ENCODE data around the gene ARHGAP15. TPM values are rescaled to one million over a fixed set of nuclear protein-coding genes. Genes with fewer than 3 reads are reported as not detected.

ARHGAP15 gene
- total RNA-seq, 4 donors from 2014 or later: 0.80 to 53.1 (median 12.7) TPM

GRCh38 chr2:143501106-143501676 is 372.0 kb downstream of the ARHGAP15 start:
- no peaks in the 10 kb centered on the region for H3K27me3 ChIP-seq
- in situ Hi-C loops (cut with MboI; ENCODE audit: low pct_ligation_motif_present in 1 of 4, low pct_unique_long_range_greater_than_20kb in 1 of 4, low sequenced_read_pairs in 3 of 4): no loop called here
- no peak overlapping the region for H3K27ac ChIP-seq
- no peak overlapping the region for H3K4me3 ChIP-seq
- no peak for TF ChIP-seq POLR2AphosphoS5 (IDR thresholded peaks at IDR 0.05)
- no peak for TF ChIP-seq POLR2A (IDR thresholded peaks at IDR 0.05)
- TF ChIP-seq EP300 (IDR thresholded peaks at IDR 0.05; ENCODE audit: low read depth): no peak
- no peak for TF ChIP-seq CTCF (IDR thresholded peaks at IDR 0.05)
- intact Hi-C loops (cut with DNase I; ENCODE audit: low total_unique reads): no loop called here
- no peaks in the 10 kb centered on the region for H3K4me1 ChIP-seq
- H3K36me3 ChIP-seq: peaks cover 0 to 2% (median 0%) of the 10 kb centered on the region in 4 donors
- H3K9me3 ChIP-seq: no peaks in the 10 kb centered on the region
- 78 to 84% methylated on average over 7 of the region's 7 CpGs for WGBS, 2 donors (ENCODE audit: low coverage in 1 of 2)
- DNase-seq: no peak

- no peaks in the 10 kb centered on the region for H3K4me1 ChIP-seq
- TF ChIP-seq EP300 (IDR thresholded peaks at IDR 0.05; ENCODE audit: low read depth) (no peak), POLR2AphosphoS5 (IDR thresholded peaks at IDR 0.05) (no peak), POLR2A (IDR thresholded peaks at IDR 0.05) (no peak), CTCF (IDR thresholded peaks at IDR 0.05) (no peak)
- intact Hi-C loops (cut with DNase I; ENCODE audit: low total_unique reads) (no loop called here), in situ Hi-C loops (cut with MboI; ENCODE audit: low pct_ligation_motif_present in 1 of 4, low pct_unique_long_range_greater_than_20kb in 1 of 4, low sequenced_read_pairs in 3 of 4) (no loop called here)
- 97 to 100% methylated on average over 2 of the region's 2 CpGs for WGBS, 2 donors (ENCODE audit: low coverage in 1 of 2)
- H3K36me3 ChIP-seq: peaks cover 0 to 2% (median 0%) of the 10 kb centered on the region in 4 donors
- H3K9me3 ChIP-seq: no peaks in the 10 kb centered on the region
- H3K27me3 ChIP-seq: no peaks in the 10 kb centered on the region
- no peak overlapping the region for H3K27ac ChIP-seq
- no peak overlapping the region for H3K4me3 ChIP-seq
- DNase-seq: no peak
Measured at GRCh38 chr2:143503280-143503679, 374.1 kb downstream of the ARHGAP15 start.

DNA sequence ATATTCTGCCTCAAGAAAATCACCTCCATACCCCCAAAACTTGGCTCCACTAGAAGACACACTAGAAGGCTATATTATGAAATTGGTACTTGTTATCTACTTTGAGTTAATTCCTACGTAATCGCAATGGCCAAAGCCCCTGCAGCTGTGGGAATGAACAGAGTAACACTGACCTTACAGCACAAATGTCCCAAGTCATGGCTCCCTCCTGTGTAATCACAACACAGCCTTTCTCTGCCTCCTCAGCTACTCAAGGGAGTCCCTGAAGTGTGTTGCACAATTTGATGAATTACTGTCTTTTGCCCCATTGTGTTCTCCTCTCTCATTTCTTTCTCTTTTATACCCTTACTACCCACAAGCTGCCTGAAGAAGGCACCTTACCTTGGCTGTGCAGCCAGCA is 375.2 kb downstream of the ARHGAP15 start:
- WGBS, 2 donors (ENCODE audit: low coverage in 1 of 2): 92 to 100% methylated on average over 2 of the region's 2 CpGs
- Histone ChIP-seq H3K9me3 (no peaks in the 10 kb centered on the region), H3K4me3 (no peak overlapping the region), H3K36me3 (peaks cover 0 to 2% (median 0%) of the 10 kb centered on the region in 4 donors), H3K27ac (no peak overlapping the region), H3K4me1 (no peaks in the 10 kb centered on the region), H3K27me3 (no peaks in the 10 kb centered on the region)
- DNase-seq: no peak
- in situ Hi-C loops (cut with MboI; ENCODE audit: low pct_ligation_motif_present in 1 of 4, low pct_unique_long_range_greater_than_20kb in 1 of 4, low sequenced_read_pairs in 3 of 4) (no loop called here), intact Hi-C loops (cut with DNase I; ENCODE audit: low total_unique reads) (no loop called here)
- TF ChIP-seq EP300 (IDR thresholded peaks at IDR 0.05; ENCODE audit: low read depth) (no peak), POLR2A (IDR thresholded peaks at IDR 0.05) (no peak), CTCF (IDR thresholded peaks at IDR 0.05) (no peak), POLR2AphosphoS5 (IDR thresholded peaks at IDR 0.05) (no peak)

GRCh38 chr2:143505542-143505941 is 376.3 kb downstream of the ARHGAP15 start:
- TF ChIP-seq CTCF (IDR thresholded peaks at IDR 0.05): no peak
- TF ChIP-seq EP300 (IDR thresholded peaks at IDR 0.05; ENCODE audit: low read depth): no peak
- TF ChIP-seq POLR2AphosphoS5 (IDR thresholded peaks at IDR 0.05): no peak
- no peak for TF ChIP-seq POLR2A (IDR thresholded peaks at IDR 0.05)
- in situ Hi-C loops (cut with MboI; ENCODE audit: low pct_ligation_motif_present in 1 of 4, low pct_unique_long_range_greater_than_20kb in 1 of 4, low sequenced_read_pairs in 3 of 4) (no loop called here), intact Hi-C loops (cut with DNase I; ENCODE audit: low total_unique reads) (no loop called here)
- 100% methylated on average over 1 of the region's 1 CpG; no CpG with 5 or more reads in 1 of the 2 donors for WGBS, 2 donors (ENCODE audit: low coverage in 1 of 2)
- Histone ChIP-seq H3K4me1 (no peaks in the 10 kb centered on the region), H3K4me3 (no peak overlapping the region), H3K27me3 (no peaks in the 10 kb centered on the region), H3K27ac (no peak overlapping the region), H3K36me3 (no peaks in the 10 kb centered on the region), H3K9me3 (no peaks in the 10 kb centered on the region)
- DNase-seq: no peak

All from transverse colon (tissue), 4 donors.